Measurements from ENCODE around the gene BCL7C. TPM values are rescaled to one million over a fixed set of nuclear protein-coding genes. Genes with fewer than 3 reads are reported as not detected.

The BCL7C gene
- total RNA-seq, 1 donor from 2014 or later, result 29.7 TPM

DNA sequence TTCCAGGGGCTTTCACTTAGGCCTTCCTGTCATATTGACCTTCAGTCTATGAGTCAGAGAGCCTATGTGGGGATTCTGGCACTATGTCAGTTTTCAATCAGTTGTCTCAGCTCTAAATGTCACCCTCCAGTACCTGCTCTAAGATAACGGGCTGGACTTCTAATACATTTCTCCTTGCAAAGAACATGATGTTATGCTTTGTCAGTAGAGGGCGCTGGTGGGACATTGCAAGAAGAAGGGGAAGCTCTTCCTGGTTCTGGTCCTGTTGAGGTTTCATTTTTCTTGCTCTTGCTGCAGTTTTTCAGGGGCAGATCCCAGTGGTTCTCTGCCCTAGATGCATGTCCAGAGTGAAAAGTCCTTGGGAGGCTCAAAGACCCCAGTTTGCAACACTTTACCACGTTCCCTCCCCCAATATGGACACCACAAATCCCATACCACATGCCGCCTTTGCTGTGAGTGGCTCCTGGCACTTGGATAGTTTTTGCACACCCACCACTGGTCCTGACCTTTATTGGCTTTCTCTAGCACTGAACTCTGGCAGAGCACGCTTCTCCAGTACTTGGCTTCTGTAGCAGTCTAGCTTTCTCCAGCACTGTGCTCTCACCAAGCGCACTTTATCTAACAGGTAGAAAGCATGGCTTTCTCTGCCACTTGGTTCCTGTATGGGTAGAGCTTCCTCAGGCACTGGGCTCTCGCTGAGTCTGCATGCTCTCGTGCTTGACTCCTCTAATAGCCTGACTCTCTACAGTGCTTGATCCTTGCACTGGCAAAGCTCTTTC lies 49.0 kb downstream of the BCL7C start:
- Histone ChIP-seq H3K9me3 (ENCODE audit: control insufficient read depth in 3 of 3, low read length in 3 of 3) (no peaks in the 10 kb centered on the region), H3K9ac (ENCODE audit: low read depth in 1 of 3, low read length in 3 of 3) (peak overlapping the region in 2 of 3 donors; percentile 10 to 76), H3K27ac (ENCODE audit: low read depth, low read length) (no peak overlapping the region), H3K27me3 (ENCODE audit: control insufficient read depth in 3 of 3, insufficient read depth in 3 of 3, low read length in 3 of 3) (no peaks in the 10 kb centered on the region), H3K4me1 (ENCODE audit: control insufficient read depth in 3 of 3, insufficient read depth in 3 of 3, low read length in 3 of 3) (peaks cover 11 to 13% (median 12%) of the 10 kb centered on the region in 3 donors), H3K4me3 (ENCODE audit: low read length in 3 of 3) (peak overlapping the region; percentile 48 to 64 (median 58)), H3K36me3 (ENCODE audit: control insufficient read depth in 3 of 3, insufficient read depth in 3 of 3, low read length in 3 of 3) (no peaks in the 10 kb centered on the region)

DNA sequence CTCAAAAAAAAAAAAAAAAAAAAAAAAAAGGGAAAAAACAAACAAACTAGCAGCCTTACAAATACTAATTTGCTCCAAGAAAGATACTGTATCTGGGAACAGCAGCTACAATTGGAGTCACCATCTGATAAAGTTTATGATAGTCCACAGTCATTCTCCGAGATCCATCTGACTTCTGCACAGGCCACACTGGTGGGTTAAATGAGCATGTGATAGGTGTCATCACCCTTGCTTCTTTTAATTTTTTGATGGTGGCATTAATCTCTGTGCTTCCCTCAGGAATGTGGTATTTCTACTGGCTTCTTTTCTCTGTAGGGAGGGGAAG lies 49.6 kb downstream of the BCL7C start:
- no peak overlapping the region for H3K4me3 ChIP-seq (ENCODE audit: low read length in 3 of 3)

DNA sequence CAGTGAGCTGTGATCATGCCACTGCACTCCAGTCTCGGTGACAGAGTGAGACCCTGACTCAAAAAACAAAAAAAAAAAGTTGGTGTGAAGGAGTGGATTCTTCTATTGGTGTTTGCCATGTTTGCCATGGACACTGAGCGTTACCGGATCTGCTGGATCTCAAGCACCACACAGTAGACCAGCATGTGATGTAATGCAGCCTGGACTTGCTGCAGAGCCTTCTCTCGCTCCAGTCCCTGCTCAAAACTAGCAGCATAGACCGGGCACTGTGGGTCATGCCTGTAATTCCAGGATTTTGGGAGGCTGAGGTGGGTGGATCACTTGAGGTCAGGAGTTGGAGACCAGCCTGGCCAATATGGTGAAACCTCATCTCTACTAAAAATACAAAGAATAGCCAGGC lies 50.4 kb downstream of the BCL7C start:
- Histone ChIP-seq H3K4me3 (ENCODE audit: low read length in 3 of 3) (no peak overlapping the region), H3K27ac (ENCODE audit: low read depth, low read length) (no peak overlapping the region), H3K9ac (ENCODE audit: low read depth in 1 of 3, low read length in 3 of 3) (no peak overlapping the region), H3K36me3 (ENCODE audit: control insufficient read depth in 3 of 3, insufficient read depth in 3 of 3, low read length in 3 of 3) (no peaks in the 10 kb centered on the region), H3K9me3 (ENCODE audit: control insufficient read depth in 3 of 3, low read length in 3 of 3) (no peaks in the 10 kb centered on the region), H3K27me3 (ENCODE audit: control insufficient read depth in 3 of 3, insufficient read depth in 3 of 3, low read length in 3 of 3) (no peaks in the 10 kb centered on the region), H3K4me1 (ENCODE audit: control insufficient read depth in 3 of 3, insufficient read depth in 3 of 3, low read length in 3 of 3) (peaks cover 11 to 13% (median 12%) of the 10 kb centered on the region in 3 donors)

More for the DNA sequence above, 49.6 kb downstream of the BCL7C start:
- no peaks in the 10 kb centered on the region for H3K9me3 ChIP-seq (ENCODE audit: control insufficient read depth in 3 of 3, low read length in 3 of 3)
- no peaks in the 10 kb centered on the region for H3K36me3 ChIP-seq (ENCODE audit: control insufficient read depth in 3 of 3, insufficient read depth in 3 of 3, low read length in 3 of 3)
- no peaks in the 10 kb centered on the region for H3K27me3 ChIP-seq (ENCODE audit: control insufficient read depth in 3 of 3, insufficient read depth in 3 of 3, low read length in 3 of 3)
- peaks cover 11 to 13% (median 12%) of the 10 kb centered on the region in 3 donors for H3K4me1 ChIP-seq (ENCODE audit: control insufficient read depth in 3 of 3, insufficient read depth in 3 of 3, low read length in 3 of 3)
- H3K27ac ChIP-seq (ENCODE audit: low read depth, low read length), result no peak overlapping the region
- H3K9ac ChIP-seq (ENCODE audit: low read depth in 1 of 3, low read length in 3 of 3), result no peak overlapping the region

DNA sequence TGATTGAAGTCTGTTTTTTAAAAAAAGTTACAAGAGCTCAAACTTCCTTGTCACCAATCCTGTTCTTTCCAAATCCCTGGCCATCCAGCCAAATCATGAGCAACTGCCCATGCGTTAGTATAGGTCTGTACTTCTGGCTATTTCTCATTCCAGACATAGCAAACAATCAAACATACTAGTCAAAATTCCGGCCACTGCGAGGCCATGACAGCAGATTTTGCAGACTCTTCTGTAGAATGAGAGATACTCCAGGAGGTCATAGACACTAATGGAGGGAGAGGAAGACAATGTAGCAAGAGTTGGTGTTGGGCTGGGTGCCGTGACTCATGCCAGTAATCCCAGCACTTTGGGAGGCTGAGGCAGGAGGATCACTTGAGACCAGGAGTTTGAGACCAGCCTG lies 50.9 kb downstream of the BCL7C start:
- Histone ChIP-seq H3K4me3 (ENCODE audit: low read length in 3 of 3) (no peak overlapping the region), H3K9ac (ENCODE audit: low read depth in 1 of 3, low read length in 3 of 3) (no peak overlapping the region), H3K27me3 (ENCODE audit: control insufficient read depth in 3 of 3, insufficient read depth in 3 of 3, low read length in 3 of 3) (no peaks in the 10 kb centered on the region), H3K27ac (ENCODE audit: low read depth, low read length) (no peak overlapping the region), H3K36me3 (ENCODE audit: control insufficient read depth in 3 of 3, insufficient read depth in 3 of 3, low read length in 3 of 3) (no peaks in the 10 kb centered on the region), H3K4me1 (ENCODE audit: control insufficient read depth in 3 of 3, insufficient read depth in 3 of 3, low read length in 3 of 3) (peaks cover 11 to 13% (median 12%) of the 10 kb centered on the region in 3 donors), H3K9me3 (ENCODE audit: control insufficient read depth in 3 of 3, low read length in 3 of 3) (no peaks in the 10 kb centered on the region)

DNA sequence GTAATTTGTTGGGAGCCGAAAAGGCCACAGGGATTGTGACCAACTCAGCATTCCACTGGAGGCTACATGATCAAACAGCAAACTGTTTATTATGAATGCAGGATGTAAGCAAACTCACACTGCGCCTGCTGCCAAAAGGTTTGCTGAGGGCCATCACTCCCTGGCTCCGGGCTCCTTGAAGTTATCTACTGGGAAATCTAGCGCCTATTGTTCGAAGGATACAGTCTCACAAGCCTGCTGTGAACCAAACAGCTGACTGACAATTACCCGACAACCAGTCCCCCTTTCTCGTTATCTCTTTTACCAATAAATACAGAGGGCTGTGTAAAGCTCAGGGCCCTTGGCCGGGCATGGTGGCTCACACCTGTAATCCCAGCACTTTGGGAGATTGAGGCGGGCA lies 52.5 kb downstream of the BCL7C start:
- Histone ChIP-seq H3K9ac (ENCODE audit: low read depth in 1 of 3, low read length in 3 of 3) (no peak overlapping the region), H3K36me3 (ENCODE audit: control insufficient read depth in 3 of 3, insufficient read depth in 3 of 3, low read length in 3 of 3) (no peaks in the 10 kb centered on the region), H3K27me3 (ENCODE audit: control insufficient read depth in 3 of 3, insufficient read depth in 3 of 3, low read length in 3 of 3) (no peaks in the 10 kb centered on the region), H3K4me1 (ENCODE audit: control insufficient read depth in 3 of 3, insufficient read depth in 3 of 3, low read length in 3 of 3) (peaks cover 7 to 13% (median 11%) of the 10 kb centered on the region in 3 donors), H3K9me3 (ENCODE audit: control insufficient read depth in 3 of 3, low read length in 3 of 3) (no peaks in the 10 kb centered on the region), H3K27ac (ENCODE audit: low read depth, low read length) (no peak overlapping the region), H3K4me3 (ENCODE audit: low read length in 3 of 3) (no peak overlapping the region)

DNA sequence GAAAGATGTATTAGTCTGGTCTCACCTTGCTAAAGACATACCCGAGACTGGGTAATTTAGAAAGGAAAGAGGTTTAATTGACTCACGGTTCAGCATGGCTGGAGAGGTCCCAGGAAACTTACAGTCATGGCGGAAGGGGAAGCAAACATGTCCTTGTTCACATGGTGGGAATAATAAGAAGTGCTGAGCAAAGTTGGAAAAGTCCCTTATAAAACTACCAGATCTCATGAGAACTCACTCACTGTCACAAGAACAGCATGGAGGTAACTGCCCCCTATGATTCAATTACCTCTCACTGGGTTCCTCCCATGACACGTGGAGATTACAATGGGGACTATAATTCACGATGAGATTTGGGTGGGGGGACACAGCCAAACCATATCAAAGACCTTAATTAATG lies 53.3 kb downstream of the BCL7C start:
- Histone ChIP-seq H3K27me3 (ENCODE audit: control insufficient read depth in 3 of 3, insufficient read depth in 3 of 3, low read length in 3 of 3) (no peaks in the 10 kb centered on the region), H3K4me1 (ENCODE audit: control insufficient read depth in 3 of 3, insufficient read depth in 3 of 3, low read length in 3 of 3) (peaks cover 7 to 12% (median 10%) of the 10 kb centered on the region in 3 donors), H3K9me3 (ENCODE audit: control insufficient read depth in 3 of 3, low read length in 3 of 3) (no peaks in the 10 kb centered on the region), H3K27ac (ENCODE audit: low read depth, low read length) (no peak overlapping the region), H3K36me3 (ENCODE audit: control insufficient read depth in 3 of 3, insufficient read depth in 3 of 3, low read length in 3 of 3) (no peaks in the 10 kb centered on the region), H3K4me3 (ENCODE audit: low read length in 3 of 3) (no peak overlapping the region), H3K9ac (ENCODE audit: low read depth in 1 of 3, low read length in 3 of 3) (no peak overlapping the region)

DNA sequence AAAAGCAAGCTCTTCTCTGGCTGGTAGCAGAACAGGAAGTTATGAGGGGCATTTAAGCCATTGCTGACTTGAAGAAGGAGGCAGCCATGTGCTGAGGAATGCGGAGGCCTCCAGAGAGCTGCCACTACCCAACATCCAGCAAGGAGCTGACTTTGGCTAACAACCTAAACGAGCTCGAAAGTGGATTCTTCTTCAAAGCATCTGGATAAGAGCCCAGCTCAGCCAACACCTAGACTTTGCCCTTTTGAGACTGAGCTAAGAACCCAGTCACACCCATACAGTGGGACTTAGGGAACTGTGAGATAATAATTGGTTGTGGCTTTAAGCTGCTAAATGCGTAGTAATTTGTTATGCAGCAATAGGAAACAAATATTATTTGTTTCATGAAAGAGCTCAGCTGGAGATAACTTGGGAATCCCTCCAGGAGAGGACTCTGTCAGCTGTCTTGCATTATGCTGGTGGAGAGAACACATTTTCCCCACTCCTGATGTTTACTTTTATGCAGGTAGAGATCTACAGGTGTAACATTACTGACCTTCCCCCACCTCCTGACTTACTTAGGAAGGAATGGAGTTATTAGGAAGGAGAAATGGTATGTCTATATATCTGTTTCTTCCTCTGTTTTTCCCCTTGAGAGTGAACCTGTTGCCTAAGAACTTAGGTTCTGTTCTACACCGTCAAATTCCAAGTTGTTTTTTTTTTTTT lies 54.2 kb downstream of the BCL7C start:
- H3K9me3 ChIP-seq (ENCODE audit: control insufficient read depth in 3 of 3, low read length in 3 of 3), result no peaks in the 10 kb centered on the region
- H3K27ac ChIP-seq (ENCODE audit: low read depth, low read length), result no peak overlapping the region
- H3K27me3 ChIP-seq (ENCODE audit: control insufficient read depth in 3 of 3, insufficient read depth in 3 of 3, low read length in 3 of 3), result no peaks in the 10 kb centered on the region
- no peak overlapping the region for H3K9ac ChIP-seq (ENCODE audit: low read depth in 1 of 3, low read length in 3 of 3)
- no peak overlapping the region for H3K4me3 ChIP-seq (ENCODE audit: low read length in 3 of 3)
- H3K4me1 ChIP-seq (ENCODE audit: control insufficient read depth in 3 of 3, insufficient read depth in 3 of 3, low read length in 3 of 3), result peaks cover 0 to 3% (median under 1%) of the 10 kb centered on the region in 3 donors
- no peaks in the 10 kb centered on the region for H3K36me3 ChIP-seq (ENCODE audit: control insufficient read depth in 3 of 3, insufficient read depth in 3 of 3, low read length in 3 of 3)

DNA sequence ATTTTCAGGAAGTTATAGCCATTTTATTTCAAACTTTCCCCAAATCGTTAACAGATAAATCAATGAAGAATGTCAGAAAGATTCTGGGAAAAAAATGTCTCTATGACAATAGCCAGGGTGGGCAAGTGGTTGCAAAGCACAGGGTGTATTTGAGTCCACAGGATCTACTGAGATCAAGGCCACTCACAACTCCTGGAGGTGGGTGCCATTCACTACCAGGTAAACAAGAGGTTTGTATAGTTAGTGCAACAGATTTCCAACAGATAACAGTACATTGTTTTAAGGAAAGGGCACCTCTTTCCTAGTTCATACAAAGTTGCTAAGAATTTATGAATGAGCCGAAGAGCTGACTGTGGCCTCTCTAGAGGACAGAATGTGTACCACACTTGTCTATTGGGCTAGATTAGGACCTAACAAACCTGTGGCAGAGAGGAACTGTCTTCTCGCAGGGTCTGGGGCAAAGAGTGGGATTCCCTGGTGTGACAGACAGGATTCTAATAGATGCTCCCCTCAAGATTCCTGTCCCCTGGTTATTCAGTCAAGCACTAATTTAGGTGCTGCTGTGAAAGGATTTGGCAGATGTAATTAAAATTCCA lies 54.9 kb downstream of the BCL7C start:
- H3K27me3 ChIP-seq (ENCODE audit: control insufficient read depth in 3 of 3, insufficient read depth in 3 of 3, low read length in 3 of 3), result no peaks in the 10 kb centered on the region
- H3K27ac ChIP-seq (ENCODE audit: low read depth, low read length), result no peak overlapping the region
- H3K36me3 ChIP-seq (ENCODE audit: control insufficient read depth in 3 of 3, insufficient read depth in 3 of 3, low read length in 3 of 3), result no peaks in the 10 kb centered on the region
- H3K4me1 ChIP-seq (ENCODE audit: control insufficient read depth in 3 of 3, insufficient read depth in 3 of 3, low read length in 3 of 3), result no peaks in the 10 kb centered on the region
- no peaks in the 10 kb centered on the region for H3K9me3 ChIP-seq (ENCODE audit: control insufficient read depth in 3 of 3, low read length in 3 of 3)
- H3K4me3 ChIP-seq (ENCODE audit: low read length in 3 of 3), result no peak overlapping the region
- no peak overlapping the region for H3K9ac ChIP-seq (ENCODE audit: low read depth in 1 of 3, low read length in 3 of 3)

DNA sequence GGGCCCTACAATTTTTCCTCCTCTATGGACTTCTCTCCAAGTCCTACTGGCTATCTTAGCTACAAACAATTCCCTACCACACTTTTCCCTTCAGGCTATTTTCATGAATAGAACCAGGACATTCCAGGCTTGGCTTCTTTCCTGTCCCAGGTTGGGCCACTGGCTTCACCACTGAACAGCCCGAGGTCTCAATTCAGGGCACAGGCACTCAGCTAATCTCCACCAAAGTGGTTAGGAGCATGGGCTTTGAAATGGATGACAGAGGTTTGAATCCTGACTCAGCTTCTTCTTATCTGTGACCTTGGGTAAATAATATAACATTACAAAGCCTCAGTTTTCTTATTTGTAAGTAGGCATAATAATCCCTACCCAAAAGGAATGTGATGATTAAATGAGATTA lies 56.0 kb downstream of the BCL7C start:
- no peaks in the 10 kb centered on the region for H3K36me3 ChIP-seq (ENCODE audit: control insufficient read depth in 3 of 3, insufficient read depth in 3 of 3, low read length in 3 of 3)
- H3K4me1 ChIP-seq (ENCODE audit: control insufficient read depth in 3 of 3, insufficient read depth in 3 of 3, low read length in 3 of 3), result no peaks in the 10 kb centered on the region

More for the DNA sequence above, 56.0 kb downstream of the BCL7C start:
- H3K9ac ChIP-seq (ENCODE audit: low read depth in 1 of 3, low read length in 3 of 3), result no peak overlapping the region
- H3K27me3 ChIP-seq (ENCODE audit: control insufficient read depth in 3 of 3, insufficient read depth in 3 of 3, low read length in 3 of 3), result no peaks in the 10 kb centered on the region
- no peak overlapping the region for H3K4me3 ChIP-seq (ENCODE audit: low read length in 3 of 3)
- H3K27ac ChIP-seq (ENCODE audit: low read depth, low read length), result no peak overlapping the region
- no peaks in the 10 kb centered on the region for H3K9me3 ChIP-seq (ENCODE audit: control insufficient read depth in 3 of 3, low read length in 3 of 3)
